GM23248 (cell line): Measurements from ENCODE around the gene MED12L.

ENCODE experiments used
- EZH2 ChIP-seq: fragments of 200-600 bp; sonication (generic); IDR thresholded peaks from 2 replicates; pipeline ENCODE4 v1.6.1; 2018; ENCODE audit warnings: antibody characterized with exemption, mild to moderate bottlenecking; ENCODE audit not compliant: insufficient read depth, poor library complexity, severe bottlenecking
- EZH2phosphoT487 ChIP-seq: fragments of 200-600 bp; sonication (generic); IDR thresholded peaks from 2 replicates; pipeline ENCODE4 v1.6.1; 2018; ENCODE audit warnings: antibody characterized with exemption, moderate library complexity, mild to moderate bottlenecking, low read depth; ENCODE audit not compliant: insufficient read depth

GRCh38 chr3:151213881-151214280, 128.4 kb downstream of the MED12L start:
- TF ChIP-seq EZH2, result no peak
- TF ChIP-seq EZH2phosphoT487, result no peak
